Non-pigmented ciliary epithelial cell (primary cell): ENCODE measurements around the gene SLC38A10.
"Not testable (repeated sequence)": the region's sequence is repeated elsewhere in the genome, so short reads cannot be mapped to it uniquely, and the experiment has no call there.

ENCODE experiments used
- DNase-seq: peaks from one replicate; pipeline ENCODE4 v3.0.0-alpha.2; 2010; ENCODE audit warnings: low read depth

Gene SLC38A10

DNA sequence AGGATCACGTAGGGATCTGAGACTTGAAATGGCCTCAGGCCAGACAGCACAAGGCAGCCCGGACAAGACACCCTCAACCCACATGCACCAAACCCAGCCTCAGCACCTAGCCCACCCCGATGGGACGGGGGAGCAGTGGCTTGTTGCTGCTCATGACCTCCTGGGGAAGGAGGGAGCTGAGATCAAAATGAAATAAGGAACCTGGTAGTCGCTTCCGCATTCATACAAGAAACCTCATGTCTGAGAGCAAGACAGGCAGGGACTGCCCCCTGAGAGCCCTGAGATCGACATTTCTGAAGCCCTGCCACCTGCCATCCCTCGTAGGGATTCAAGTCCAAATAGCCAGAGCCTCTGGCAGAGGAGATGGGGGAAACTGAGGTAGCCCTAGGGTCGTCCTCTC is 66.7 kb downstream of the SLC38A10 start:
- no peak for DNase-seq

DNA sequence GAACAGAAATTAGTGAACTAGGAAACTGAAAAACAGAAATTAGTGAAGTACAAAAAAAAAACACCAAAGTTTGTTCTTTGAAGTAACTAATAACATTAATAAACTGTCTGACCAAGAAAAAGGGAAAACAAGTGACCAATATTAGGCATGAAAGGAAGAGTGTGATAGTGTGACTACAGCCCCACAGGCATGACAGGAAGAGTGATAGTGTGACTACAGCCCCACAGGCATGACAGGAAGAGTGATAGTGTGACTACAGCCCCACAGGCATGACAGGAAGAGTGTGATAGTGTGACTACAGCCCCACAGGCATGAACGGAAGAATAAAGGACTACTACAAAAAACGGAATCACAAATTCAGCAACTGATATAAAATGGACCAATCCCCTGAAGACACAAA is 67.5 kb downstream of the SLC38A10 start:
- DNase-seq, result not testable (repeated sequence)

DNA sequence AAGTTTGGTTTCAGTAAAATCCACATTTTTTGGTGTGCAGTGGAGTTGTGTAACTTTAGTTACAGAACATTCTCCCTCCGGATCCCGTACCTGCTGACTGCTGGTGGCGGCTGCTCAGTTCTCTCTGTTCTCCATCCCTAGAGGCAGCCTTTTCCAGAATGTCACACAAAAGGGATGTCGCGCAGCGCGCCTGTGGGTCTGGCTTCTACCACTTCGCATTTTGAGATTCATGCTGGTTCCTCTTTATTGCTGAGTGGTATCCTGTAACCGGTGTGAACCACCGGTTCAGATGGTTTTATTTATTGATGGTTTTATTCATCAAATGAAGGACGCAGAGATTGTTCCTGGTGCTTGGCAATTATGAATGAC is 71.4 kb downstream of the SLC38A10 start:
- DNase-seq, result no peak

DNA sequence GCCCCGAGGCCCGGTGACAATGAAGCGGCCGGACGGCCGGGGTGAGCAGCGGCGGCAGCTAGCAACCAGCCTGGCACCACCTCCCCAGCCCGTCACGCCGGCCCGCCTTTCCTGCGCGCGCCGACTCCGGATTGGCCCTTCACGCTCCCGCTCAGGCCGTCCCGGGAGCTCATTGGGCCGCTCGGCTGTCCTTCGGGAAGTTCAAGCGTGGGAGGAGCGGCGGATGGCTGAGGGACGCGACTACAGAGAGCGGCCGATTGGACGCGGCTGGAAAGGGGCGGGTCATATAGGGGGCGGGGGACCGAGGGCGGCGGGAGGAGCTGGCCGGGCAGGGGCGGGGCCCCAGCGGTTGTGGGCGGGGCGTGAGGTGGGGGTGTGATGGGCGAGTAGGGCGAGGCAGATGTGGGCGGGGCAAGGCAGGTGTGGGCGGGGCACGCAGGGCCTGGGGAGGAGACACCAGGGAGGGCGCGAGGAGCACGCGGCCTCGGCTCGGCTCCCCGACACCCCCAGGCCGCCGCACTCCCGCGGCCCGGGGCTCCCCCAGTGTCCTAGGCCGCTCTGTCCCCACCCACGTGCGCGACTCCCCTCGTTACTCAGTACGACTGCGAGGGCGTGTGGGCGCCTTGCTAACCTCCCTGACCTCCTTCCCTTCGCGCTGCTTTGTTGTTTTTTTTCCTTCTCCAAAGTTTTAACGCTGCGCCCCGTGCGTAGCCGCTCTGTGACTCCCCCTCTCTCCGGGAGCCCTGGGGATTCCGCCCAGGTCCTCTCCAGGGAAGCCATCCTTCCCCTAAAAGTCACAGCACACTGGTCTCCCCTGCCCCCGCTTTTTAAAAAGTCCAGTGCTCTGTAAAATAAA is 72.0 kb downstream of the SLC38A10 start, which contains the start of gene CEP131:
CEP131 (minus strand) TSS at position 60 of the 856 bp plus-strand sequence. CDS start 2,909 bp downstream, outside the sequence.
- peak; percentile 85 for DNase-seq

DNA sequence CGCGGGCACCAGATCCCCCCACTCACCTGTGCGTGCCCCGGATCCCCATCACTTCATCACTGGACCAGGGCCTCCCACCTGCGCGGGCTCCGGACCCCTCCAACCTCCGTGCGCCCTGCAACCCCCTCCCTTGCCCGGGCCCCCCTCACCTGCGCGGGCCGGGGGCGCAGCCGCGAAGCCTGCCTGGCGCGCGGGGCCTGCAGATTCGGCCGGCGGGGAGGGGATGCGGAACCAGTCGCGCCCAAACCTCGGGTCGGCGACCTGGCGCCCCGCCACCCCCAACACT is 72.5 kb downstream of the SLC38A10 start:
- DNase-seq, result no peak

DNA sequence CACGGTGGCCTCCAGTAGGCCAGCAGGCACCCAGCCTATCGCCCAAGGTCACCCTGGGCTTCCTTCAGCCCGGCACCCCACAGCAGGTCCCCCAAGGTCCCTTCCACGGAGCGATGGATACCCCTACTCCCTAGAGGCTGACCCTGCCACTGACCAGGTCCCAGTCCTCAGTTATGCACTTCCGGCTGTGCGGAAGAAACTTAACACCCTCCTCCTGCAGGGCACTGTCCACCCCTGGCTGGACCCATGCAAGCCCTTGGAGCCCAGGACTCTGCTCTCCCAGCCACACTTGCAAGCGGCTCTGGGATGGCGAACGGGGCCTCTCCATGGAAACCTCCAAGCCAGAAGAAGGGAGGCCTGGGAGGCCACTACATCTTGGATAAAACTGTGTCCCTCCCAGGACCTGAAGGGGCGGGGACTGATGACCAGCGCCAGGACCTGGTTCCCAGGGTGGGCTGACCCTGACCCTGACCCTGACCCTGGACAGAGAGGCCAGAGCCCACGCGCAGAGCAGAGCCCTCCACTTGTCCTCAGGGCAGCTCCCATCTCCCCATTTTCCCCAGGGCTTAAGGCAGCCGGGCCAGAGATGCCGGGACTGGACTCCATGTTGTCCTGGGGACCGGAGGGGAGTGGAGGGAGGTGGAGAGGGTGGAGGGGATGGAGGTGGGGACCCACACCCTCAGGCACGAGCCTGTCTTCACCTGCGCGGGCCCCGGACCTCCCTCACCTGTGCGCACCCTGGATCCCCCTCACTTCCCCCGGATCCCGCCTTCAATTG is 73.1 kb downstream of the SLC38A10 start:
- DNase-seq, result no peak

DNA sequence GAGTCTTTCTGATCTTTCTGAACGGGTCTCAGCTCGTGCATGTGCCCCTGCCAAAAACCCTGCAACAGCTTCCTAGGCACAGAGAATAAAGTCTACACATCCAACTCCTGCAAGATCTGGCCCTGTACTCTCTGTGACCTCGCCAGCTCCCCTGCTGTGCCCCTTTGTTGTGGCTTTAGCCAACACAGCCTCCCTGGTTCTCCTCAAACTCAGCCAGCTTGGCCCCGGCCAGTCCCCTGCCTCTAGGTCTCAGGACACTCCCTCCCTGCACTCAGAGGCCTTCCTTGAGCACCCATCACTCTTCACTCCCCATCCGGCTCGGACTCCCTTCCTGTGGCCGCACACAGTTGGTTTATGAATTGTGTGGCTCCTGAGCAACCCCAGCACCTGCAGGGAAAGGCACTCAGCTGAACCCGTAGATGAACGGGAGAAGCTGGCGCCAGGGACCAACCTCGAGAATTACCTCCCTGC is 73.7 kb downstream of the SLC38A10 start:
- DNase-seq, result no peak

DNA sequence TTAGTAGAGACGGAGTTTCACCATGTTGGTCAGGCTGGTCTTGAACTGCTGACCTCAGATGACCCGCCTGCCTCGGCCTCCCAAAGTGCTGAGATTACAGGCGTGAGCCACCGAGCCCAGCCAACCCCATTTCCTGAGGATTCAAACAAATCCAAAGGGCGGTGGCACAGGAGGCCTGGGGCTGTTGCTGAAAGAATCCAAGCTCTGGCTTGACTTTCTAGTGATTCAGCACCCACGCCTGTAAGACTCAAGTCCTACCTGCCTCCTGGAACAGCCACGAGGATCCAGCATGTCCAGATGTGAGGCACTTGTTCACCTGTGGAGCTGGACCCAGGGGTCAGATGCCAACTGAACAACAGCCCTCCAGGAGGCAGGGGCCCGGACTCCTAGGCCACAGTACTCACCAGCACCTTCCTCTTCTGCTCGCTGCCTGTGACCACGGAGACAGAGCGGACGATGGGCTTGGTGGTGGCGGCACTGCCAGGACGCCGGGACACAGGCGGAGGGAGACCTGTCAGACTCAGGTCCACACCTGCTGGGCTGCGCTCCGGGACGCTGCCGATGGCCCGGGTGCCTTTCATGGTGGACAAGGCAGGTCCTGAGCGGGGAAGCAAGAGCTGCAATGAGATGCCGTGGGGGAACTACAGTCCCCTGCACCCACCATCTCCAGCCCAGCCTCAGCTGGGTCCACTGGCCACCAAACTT is 75.5 kb downstream of the SLC38A10 start:
- no peak for DNase-seq

DNA sequence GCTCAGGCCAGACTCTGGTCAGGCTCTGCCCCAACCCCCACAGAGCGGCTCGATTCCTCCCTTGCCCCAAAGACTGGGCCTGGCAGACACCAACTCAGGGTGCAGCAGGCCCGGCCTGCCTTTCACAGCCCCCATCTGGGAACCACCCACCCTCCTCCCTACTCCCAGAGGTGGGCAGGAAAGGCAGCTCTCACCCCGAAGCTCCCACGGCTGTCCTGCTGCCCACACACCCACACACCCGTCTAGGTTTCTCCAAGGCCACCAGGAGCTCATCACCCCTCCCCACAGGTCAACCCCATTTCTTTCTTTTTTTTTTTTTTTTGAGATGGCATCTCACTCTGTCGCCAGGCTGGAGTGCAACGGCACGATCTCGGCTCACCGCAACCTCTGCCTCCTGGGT is 76.1 kb downstream of the SLC38A10 start:
- no peak for DNase-seq

DNA sequence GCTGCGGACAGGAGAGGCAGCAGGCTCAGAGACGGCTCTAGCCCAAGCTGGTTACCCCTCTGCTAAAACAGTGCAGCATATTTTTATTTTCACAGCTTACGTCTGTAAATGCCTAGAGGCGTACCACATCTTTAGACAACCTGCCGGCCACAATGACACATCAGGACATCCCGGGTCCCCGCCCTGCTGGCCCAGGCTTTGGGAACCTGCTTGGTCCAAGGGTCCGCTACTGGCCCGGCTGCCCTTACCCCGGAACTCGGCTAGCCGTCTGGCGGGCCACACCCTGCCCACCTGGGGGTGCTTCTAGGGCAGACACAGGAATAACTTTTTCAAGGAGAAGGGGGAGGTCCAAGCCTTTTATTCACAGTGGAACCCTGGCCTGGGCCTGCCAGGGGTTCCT is 76.6 kb downstream of the SLC38A10 start:
- DNase-seq, result no peak

DNA sequence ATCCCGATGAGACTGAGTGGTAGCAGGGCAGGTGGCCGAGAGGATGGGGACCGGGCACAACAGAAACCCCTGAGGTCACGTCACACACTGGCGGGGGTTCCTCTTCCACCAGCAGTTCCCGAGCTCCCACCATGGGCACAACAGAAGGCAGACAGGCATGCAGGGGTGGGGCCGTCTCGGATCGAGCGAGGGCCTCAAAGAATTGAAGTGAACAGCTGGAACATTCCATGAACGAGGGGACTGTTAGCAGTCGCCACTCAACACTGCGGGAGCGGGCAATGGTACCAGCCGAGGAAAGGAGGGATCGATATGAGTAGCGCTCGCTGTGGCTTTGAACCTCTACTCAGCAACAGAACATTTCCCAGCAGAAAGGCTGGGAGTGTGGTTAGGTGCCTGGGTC is 77.6 kb downstream of the SLC38A10 start:
- DNase-seq, result no peak

DNA sequence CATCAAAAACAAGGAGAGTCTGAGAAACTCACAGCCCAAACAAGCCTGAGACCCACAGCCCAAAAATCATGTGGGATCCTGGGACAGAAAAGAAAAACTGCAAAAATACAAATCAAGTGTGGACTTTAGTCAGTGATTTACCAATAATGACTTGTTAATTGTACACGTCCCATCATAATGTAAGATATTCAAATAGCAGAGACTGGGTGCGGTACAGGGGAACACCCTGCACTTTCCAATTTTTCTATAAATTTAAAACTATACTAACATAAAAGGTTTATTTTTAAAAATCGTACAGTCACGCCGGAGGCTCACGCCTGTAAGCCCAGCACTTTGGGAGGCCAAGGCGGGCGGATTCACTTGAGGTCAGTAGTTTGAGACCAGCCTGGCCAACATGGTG is 81.1 kb downstream of the SLC38A10 start:
- DNase-seq, result no peak

DNA sequence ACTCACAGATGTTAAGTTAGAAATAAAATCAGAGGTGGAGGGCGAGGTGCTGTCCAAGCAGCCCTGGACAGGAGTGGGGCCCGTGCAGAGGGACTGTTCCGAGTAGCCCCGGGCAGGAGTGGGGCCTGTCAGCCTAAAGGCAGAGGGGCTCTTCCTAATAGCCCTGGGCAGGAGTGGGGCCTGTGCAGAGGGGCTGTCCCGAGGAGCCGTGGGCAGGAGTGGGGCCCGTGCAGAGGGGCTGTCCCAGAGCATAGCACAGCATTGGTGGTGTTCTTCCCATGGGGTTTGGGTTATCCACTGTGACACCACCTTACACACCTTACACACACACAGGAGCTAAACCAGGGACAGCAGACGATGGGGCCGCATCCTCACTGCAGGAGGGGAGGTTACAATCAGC is 82.7 kb downstream of the SLC38A10 start:
- DNase-seq, result no peak

DNA sequence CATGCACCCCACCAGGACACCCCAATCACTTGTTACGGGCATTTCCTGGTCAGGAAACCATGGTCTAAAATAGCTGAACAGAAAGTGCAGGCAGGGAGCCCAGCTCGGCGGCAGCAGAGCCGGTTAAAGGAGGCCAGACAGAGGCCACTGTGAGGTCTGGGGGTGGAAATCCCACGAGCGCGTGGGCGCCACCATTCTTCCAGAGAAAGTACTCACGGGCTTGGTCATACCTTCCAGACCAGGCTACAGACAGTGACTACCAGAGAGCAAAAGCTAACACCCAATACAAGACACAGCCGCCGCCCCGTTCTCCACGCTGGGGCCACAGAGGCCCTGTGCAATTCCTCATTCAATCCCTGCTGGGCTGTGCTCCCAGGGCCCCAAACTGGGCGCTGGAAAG is 84.2 kb downstream of the SLC38A10 start:
- DNase-seq, result no peak

DNA sequence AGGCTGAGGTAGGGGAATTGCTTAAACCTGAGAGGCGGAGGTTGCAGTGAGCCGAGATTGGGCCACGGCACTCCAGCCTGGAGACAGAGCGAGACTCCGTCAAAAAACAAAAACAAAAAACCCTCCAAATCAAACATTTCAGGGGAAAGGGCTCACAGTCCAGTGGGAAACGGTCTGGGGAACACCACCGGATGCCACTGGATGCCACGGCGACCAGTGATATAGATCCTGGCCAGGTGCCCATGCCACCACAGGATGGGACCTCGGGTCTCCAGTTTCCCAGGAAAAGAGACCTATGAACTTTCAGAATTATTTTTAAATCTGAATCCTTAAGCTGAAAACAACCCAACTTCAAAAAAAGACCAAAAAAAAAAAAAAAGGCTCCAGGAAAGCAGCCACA is 84.6 kb downstream of the SLC38A10 start:
- no peak for DNase-seq

DNA sequence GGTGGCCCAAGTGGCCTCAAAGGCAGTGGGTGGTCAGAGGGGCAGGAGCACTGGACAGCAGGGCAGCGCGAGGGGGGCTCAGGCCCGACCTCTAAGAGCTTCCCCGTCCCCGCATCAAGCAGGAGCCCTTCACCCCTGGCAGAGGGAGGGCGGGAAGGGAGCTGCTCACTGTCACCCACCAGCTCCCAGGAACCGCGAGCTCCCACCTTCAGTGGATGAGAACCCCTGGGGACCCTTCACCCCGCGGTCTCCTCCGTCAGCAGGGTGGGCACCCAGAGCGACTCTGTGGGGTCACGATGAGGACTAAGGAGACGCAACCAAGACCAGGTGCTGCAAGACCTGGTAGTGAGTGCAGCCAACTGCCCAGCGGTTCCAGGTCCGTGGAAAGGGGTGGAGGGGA is 86.0 kb downstream of the SLC38A10 start:
- no peak for DNase-seq

DNA sequence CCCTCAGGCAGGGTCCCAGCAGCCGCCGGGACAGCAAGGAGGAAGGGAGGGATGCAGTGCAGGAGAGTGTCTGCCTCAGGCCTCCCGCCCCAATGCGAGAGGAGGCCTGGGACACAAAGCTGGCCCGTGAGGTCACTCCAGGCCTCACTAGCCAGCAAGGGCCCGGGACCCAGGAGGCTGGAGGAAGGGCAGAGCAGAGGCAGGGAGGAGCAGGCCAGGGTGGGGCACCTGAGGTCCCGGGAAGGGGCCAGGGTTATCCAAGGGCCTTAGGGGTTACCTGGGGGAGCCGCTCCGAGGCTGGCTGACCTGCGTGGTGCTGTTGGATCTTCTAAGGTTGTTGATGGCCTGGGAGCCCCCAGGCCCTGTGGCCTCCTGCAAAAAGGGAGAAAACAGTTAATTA is 86.5 kb downstream of the SLC38A10 start:
- no peak for DNase-seq

DNA sequence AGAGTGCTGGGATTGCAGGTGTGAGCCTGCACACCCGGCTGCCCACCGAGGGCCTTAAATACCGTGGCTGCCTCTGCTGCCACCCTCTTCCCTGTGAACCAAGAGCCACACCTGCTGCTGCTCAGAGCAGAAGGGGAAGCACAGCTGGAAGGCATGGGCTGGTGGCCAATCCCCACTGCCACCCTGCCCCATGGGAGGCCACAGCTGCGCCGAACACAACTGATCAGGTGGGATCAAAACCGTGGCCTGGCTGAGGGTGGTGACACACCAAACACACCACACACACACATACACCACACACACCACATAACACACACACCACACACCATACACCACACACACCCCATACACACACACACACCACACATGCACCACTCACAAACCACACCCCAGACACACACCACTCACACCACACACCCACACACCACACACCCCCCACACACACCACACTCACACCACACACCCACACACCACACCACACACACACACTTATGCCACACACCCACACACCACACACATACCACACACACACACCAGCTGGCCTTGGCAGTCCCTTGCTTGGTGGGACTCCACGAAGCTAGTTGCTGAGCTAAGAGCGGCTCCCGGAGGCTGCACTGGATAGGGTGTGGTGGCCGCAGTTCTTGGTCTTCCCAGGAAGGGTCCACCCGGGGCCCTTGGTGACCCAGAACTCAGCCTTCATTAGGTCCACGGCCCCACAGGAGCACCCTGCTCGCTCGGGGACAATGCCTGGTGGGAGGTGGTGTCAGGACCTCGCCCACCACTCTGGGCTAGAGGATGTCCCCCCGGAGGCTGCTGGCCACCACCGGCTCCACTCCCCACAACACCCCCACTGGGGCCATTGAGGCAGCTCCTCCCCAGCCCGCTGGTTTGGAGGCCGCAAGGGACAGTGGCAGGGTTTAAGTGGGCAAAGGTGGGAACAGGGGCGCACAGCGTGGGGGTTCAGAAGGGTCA is 87.2 kb downstream of the SLC38A10 start:
- no peak for DNase-seq

DNA sequence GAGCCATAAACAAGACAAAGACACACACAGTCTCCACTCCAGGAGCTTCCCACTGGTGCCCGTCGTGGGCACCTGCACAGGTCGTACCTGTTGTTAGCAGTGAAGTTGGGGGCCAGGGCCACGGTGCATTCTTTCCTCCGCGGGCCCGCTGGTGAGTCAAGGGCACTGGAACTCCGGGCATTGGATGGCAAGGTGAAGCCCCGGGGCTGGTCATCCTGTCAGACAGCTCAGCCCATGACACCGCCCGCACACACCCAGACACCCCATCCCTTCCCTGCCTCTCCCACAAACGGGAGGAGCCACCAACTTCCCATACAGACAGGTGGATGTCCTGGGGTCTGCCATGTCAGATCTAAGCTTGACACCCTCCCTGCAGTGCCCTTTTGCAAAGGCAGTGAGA is 88.5 kb downstream of the SLC38A10 start:
- DNase-seq, result no peak

DNA sequence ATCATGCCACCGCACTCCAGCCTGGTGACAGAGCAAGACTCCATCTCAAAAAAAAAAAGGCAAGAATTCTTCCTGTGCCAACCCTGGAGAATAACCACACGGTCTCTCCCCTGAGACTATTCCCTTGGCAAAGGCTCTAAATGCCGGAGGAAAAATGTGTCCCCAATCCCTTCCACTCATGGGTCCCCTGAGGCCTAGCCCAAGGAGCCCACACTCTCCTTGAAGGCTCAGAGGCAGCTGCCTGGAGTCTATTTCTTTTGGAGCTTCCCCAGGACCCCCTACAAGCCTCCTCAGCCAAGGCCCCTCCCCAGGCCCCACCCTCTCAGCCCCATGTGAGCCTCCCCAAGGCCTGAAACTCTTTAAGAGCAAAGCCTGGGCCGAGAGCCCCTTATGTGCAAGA is 88.9 kb downstream of the SLC38A10 start:
- DNase-seq, result no peak

DNA sequence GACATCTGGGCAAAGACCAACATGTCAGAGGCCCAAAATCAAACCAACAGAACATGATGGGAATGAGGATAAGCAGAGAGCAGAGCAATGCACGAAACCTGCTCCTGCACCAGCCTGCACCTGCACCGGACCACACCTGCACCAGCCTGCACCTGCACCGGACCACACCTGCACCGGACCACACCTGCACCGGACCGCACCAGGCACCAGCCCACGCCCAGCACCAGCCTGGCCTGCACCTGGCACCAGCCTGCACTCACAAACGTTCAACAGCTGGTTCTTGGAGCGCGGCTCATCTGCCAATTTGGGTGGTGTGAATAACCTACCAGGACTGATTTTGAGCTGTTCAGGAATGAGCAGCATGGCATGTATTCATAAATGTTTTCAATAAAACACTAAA is 90.5 kb downstream of the SLC38A10 start:
- DNase-seq, result no peak

DNA sequence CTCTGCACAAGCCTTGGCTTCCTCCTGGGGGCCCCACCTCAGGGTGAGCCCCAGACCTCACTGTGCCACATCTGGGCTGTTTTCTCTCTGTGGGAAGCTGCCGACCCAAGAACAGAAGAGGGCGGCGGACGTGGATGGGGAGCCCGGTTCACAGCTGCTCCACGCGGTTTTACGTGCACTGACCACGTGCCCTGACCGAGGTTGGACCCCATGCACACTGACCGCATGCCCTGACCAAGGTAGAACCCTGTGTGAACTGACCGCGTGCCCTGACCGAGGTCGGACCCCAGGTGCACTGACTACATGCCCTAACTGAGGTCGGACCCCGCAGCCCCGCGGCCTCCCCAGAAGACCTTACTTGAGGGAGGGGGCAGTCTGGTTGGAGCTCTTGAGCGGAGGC is 92.0 kb downstream of the SLC38A10 start:
- DNase-seq, result no peak
